T47D (cell line): ENCODE results near the gene TUFM.
"Not testable (repeated sequence)": the region's sequence is repeated elsewhere in the genome, so short reads cannot be mapped to it uniquely, and the experiment has no call there.

Source experiments
- DNase-seq, 2 experiments: peaks; one replicate each; pipeline versions ENCODE4 v3.0.0 to v3.0.0-alpha.2; 2011 to 2012; ENCODE audit warnings: low read depth in 1 of 2, low spot score in 1 of 2
- JUND ChIP-seq: IDR thresholded peaks from 2 replicates; pipeline ENCODE4 v1.6.1; 2012; ENCODE audit warnings: low read depth
- in situ Hi-C: cut with HindIII; loops from 2 replicates; pipeline ENCODE4 v1.10.0; 2016; ENCODE audit warnings: low sequenced_read_pairs, low pct_unique_long_range_greater_than_20kb

TUFM gene

DNA sequence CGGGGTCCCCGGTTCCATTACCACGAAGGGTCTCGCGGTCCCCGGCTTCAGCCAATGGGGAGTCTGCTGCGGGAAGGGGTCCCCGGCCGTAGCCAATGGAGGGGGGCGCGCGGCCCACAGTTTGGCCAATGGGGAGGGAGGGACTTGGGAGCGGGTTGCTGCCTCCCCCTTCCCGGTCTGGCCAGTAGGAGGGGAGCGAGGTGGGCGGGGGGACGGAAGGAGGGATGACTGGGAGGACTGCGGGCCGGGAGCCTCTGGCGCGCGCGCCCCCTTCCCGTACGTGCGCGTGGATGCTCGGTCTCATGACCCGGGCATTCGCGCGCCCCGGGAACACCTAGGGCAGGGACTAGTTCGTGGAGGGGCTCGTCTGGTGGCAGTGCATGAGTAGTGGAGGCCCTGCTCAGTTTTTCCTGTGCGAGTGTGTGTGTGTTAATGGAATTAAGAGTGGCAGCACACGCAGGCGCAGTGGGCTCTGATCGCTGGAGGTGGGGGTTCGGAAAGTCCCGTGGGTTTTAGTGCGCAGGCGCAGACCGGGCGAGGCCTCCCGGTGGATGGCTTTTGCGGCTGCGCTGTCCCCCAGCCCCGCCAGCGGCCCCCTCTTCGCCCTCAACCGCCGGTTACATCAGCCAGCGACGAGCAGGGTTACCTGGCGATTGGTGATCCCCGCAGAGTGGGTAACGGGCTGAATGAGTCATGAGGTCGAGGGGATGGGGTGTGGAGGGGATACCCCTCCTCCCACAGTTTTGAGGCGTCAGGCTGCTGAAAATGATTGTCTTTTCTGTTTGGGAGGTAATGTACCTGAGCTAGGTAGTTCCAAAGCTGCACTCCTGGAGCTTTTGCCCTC lies 22.1 kb downstream of the TUFM start:
- DNase-seq: peak; percentile 91 to 98
- TF ChIP-seq JUND: no peak
- in situ Hi-C loops: no loop called here

DNA sequence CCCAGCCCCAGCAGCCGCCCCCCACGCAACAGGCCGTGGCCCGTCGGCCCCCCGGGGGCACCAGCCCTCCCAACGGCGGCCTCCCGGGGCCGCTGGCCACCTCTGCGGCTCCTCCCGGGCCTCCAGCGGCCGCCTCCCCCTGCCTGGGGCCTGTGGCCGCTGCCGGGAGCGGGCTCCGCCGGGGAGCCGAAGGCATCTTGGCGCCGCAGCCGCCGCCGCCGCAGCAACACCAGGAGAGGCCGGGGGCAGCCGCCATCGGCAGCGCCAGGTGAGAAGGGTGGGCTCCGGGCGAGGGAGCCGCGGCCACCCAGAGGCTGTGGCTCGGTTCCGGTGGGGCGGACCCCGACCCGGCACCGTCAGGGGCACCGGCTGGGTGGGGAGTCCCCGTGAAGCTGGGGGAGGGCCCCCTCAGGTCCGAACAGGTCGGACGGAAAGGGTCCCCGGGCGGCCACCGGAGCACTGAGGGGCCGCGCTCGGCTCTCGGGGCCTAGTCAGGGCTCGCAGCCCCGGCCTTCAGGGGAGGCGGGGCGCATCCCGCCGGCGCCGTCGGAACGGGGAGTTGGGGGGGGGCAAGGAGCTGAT lies 22.8 kb downstream of the TUFM start:
- no peak for TF ChIP-seq JUND
- no peak for DNase-seq
- in situ Hi-C loops: no loop called here

DNA sequence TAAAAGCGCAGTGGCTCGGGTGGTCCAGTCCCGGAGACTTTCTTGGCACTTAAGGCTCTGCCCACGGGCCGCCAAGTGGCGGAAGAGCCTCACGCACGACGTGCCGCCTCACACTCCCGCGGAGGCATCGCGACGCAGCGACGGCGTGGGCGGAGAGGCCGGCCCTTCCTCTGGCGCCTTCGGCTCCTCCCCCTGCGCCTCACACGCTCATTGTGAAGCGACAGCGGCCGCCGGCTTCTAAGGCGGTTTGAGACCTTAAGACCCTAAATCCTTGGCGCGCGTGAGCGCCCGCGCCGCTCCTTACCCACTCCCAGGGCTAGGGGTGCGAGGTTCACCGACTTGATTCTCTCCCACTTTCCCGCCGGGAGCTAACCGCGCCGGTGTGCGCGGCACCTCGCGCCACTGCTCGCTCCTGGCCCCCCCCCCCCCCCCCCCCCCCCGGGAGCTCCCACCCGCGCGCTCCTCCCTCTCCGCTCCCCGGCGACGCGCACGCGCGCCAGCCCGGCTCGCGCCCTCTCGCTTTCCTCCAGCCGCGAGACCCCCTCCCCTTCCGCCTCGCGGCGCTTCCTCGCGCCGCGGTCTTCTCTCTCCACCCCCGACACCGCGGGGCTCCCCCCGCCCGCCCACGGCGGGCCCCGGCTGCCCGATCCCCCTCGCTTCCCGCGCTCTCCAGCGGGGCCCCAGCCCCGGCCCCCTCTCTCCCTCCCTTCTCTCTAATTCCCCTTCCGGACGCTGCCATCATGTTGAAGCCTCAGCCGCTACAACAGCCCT lies 23.4 kb downstream of the TUFM start, which contains the start of gene ATXN2L:
Gene ATXN2L, plus strand, starts transcription at position 480 of the 771 bp plus-strand sequence. Its CDS starts 261 bp downstream, at position 741.
- no peak for TF ChIP-seq JUND
- DNase-seq: peak; percentile 80 to 98
- in situ Hi-C loops: no loop called here

DNA sequence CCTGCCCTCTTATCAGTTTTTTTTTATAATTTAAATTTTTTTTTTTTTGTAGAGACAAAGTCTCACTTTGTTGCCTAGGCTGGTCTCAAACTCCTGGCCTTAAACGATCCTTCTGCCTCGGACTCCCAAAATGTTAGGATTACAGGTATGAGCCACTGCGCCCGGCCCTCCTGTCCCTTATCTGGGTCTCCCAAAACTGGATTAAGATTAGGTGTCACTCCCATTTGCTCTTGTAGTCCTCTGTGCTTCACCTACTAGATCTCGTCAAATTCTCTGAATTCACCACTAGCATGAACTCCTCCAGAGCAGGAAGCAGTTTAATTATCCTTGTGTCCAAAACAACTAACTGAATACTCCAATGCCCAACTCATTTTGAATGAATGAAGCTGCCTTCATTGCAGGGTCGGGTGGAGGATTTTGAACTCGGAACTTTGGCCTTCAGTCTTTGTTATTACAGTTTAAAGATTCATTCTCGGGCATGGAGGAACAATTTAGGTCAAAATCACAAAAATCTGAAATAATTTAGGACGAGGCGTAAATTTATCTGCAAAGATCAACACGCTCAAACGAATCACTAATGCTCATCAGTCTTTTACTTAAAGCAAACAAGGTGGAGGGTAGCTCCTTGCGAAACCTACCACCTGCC lies 24.2 kb downstream of the TUFM start:
- TF ChIP-seq JUND: no peak
- DNase-seq: no peak
- in situ Hi-C loops: no loop called here

DNA sequence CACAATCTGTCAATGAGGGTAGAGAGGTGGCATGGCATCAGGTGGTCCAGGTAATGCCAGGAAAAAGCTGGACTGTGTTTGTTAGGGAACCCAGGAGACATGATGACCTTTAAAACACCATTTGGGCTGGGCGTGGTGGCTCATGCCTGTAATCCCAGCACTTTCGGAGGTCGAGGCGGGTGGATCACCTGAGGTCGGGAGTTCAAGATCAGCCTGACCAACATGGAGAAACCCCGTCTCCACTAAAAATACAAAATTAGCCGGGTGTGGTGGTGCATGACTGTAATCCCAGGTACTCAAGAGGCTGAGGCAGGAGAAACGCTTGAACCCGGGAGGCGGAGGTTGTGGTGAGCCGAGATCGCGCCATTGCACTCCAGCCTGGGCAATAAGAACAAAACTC lies 25.6 kb downstream of the TUFM start:
- in situ Hi-C loops, DNase-seq: not testable (repeated sequence)

DNA sequence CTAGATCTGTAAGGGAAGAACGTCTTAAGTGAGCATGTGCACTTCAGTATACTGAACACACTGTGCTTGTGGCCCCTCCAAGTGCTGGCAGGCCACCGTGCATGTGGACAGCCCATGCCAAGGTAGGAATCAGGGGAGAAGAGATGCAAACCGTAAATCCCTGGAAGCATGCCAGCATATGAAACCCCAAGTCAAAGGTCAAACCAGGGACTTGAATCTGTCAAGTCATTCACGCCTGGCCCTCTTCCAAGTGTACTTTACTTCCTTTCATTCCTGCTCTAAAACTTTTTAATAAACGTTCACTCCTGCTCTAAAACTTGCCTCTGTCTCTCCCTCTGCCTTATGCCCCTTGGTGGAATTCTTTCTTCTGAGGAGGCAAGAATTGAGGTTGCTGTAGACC lies 26.1 kb downstream of the TUFM start:
- no peak for DNase-seq
- in situ Hi-C loops: no loop called here
- no peak for TF ChIP-seq JUND

- in situ Hi-C loops, DNase-seq: not testable (repeated sequence)
Measured at GRCh38 chr16:28807445-28808120, 38.6 kb downstream of the TUFM start.

DNA sequence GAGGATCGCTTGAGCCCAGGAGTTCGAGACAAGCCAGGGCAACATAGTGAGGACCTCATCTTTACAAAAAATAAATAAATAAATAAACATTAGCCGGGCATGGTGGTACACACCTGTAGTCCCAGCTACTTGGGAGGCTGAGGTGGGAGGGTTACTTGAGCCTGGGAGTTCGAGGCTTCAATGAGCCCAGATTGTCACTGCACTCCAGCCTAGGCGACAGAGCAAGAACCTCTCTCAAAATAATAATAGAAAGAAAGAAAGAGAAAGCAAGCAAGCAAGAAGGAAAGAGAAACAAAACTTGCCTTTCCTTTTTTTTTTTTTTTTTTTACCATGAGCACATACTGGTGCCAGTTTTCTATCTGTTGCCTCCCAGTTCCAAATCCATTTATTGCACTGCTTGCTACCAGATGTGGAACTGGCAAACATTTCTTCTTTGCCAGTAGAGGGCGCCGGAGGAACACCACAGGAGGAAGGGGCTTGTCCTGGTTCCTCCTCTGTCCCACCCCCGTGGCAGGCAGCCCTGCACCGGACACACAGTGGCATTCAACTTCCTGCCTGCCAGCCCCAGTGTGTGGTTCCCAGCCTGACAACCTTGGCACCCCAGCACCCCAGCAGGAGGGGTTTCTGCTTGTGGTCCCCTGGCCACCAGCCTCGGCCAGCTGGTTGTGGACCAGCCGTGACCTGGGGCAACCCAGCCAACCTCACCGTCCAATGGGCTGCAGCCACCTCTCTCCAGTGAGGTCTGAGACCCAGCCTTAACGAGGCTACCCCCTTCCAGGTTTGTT lies 43.7 kb downstream of the TUFM start:
- in situ Hi-C loops: not testable (repeated sequence)
- peak in 1 of 2 experiments; percentile 88 for DNase-seq
